A673 (cell line): ENCODE measurements around the gene NPLOC4.

Source experiments
- CTCF ChIP-seq: fragments of 300-800, 200-600 bp; sonication (generic); conservative IDR thresholded peaks from 2 replicates; pipeline ENCODE4 v1.5.1; 2017; ENCODE audit warnings: low read depth, mild to moderate bottlenecking, antibody characterized with exemption, low read length, moderate library complexity, mixed read lengths
- EZH2 ChIP-seq: fragments of 200-600 bp; sonication (generic); IDR thresholded peaks from 2 replicates; pipeline ENCODE4 v1.6.1; 2017; ENCODE audit warnings: borderline replicate concordance, low read depth, mild to moderate bottlenecking, mixed read lengths, antibody characterized with exemption, low read length; ENCODE audit not compliant: poor library complexity, severe bottlenecking

- TF ChIP-seq CTCF (no peak), EZH2 (no peak)
These were observed 60.2 kb downstream of the NPLOC4 start for GRCh38 chr17:81576621-81577277.
